ENCODE data around the gene MTX1.
"Not testable (repeated sequence)": the region's sequence is repeated elsewhere in the genome, so short reads cannot be mapped to it uniquely, and the experiment has no call there.

MTX1 gene

GRCh38 chr1:155223047-155223446 lies 14.6 kb downstream of the MTX1 start:
- Histone ChIP-seq H3K9me2 (replicated peaks; ENCODE audit: control insufficient read depth, low read length) (no peaks in the 10 kb centered on the region), H3F3A (ENCODE audit: control insufficient read depth, insufficient read depth) (peaks cover 41% of the 10 kb centered on the region), H3K9me3 (ENCODE audit: control insufficient read depth, insufficient read depth, low read length) (no peaks in the 10 kb centered on the region), H3K4me3 (ENCODE audit: low read length) (peak overlapping the region; percentile 52), H3K79me2 (ENCODE audit: control insufficient read depth, low read length) (peaks cover 38% of the 10 kb centered on the region), H3K36me3 (ENCODE audit: control insufficient read depth, low read length) (peaks cover 22% of the 10 kb centered on the region), H3K27ac (ENCODE audit: low read depth, low read length) (peak overlapping the region; percentile 91), H3K27me3 (ENCODE audit: control insufficient read depth, low read length) (no peaks in the 10 kb centered on the region), H3K4me2 (ENCODE audit: low read length) (peak overlapping the region; percentile 92), H3K4me1 (ENCODE audit: control insufficient read depth, low read length) (peaks cover 77% of the 10 kb centered on the region), H4K20me1 (ENCODE audit: control insufficient read depth, insufficient read depth, low read depth, low read length) (no peaks in the 10 kb centered on the region)
- TF ChIP-seq CTCF (IDR thresholded peaks at IDR 0.05; ENCODE audit: low read depth, low read length, poor library complexity, severe bottlenecking), result no peak

- Histone ChIP-seq H3K4me3 (ENCODE audit: low read length) (peak overlapping the region; percentile 98), H3K4me2 (ENCODE audit: low read length) (peak overlapping the region; percentile 92), H3K27ac (ENCODE audit: low read depth, low read length) (peak overlapping the region; percentile 91), H3K4me1 (ENCODE audit: control insufficient read depth, low read length) (peaks cover 66% of the 10 kb centered on the region), H3F3A (ENCODE audit: control insufficient read depth, insufficient read depth) (peaks cover 40% of the 10 kb centered on the region), H3K36me3 (ENCODE audit: control insufficient read depth, low read length) (peaks cover 22% of the 10 kb centered on the region), H3K79me2 (ENCODE audit: control insufficient read depth, low read length) (peaks cover 39% of the 10 kb centered on the region)
- H3K27me3 ChIP-seq (ENCODE audit: control insufficient read depth, low read length); H4K20me1 ChIP-seq (ENCODE audit: control insufficient read depth, insufficient read depth, low read depth, low read length); H3K9me2 ChIP-seq (replicated peaks; ENCODE audit: control insufficient read depth, low read length); H3K9me3 ChIP-seq (ENCODE audit: control insufficient read depth, insufficient read depth, low read length): not testable (repeated sequence)
Measured at GRCh38 chr1:155225404-155225759, 16.9 kb downstream of the MTX1 start.

GRCh38 chr1:155226188-155226909 lies 17.9 kb downstream of the MTX1 start:
- H3K27ac ChIP-seq (ENCODE audit: low read depth, low read length), result peak overlapping the region; percentile 91
- TF ChIP-seq EZH2phosphoT487 (IDR thresholded peaks at IDR 0.05; ENCODE audit: borderline replicate concordance, low read length) (no peak), CTCF (IDR thresholded peaks at IDR 0.05; ENCODE audit: low read depth, low read length, poor library complexity, severe bottlenecking) (peak; percentile 83)

GRCh38 chr1:155226910-155227260 lies 18.4 kb downstream of the MTX1 start:
- H3K27me3 ChIP-seq (ENCODE audit: control insufficient read depth, low read length), result no peaks in the 10 kb centered on the region
- no peaks in the 10 kb centered on the region for H4K20me1 ChIP-seq (ENCODE audit: control insufficient read depth, insufficient read depth, low read depth, low read length)
- H3K4me2 ChIP-seq (ENCODE audit: low read length), result peak overlapping the region; percentile 92
- H3F3A ChIP-seq (ENCODE audit: control insufficient read depth, insufficient read depth), result peaks cover 44% of the 10 kb centered on the region
- H3K4me3 ChIP-seq (ENCODE audit: low read length), result peak overlapping the region; percentile 98
- peak overlapping the region; percentile 91 for H3K27ac ChIP-seq (ENCODE audit: low read depth, low read length)
- H3K36me3 ChIP-seq (ENCODE audit: control insufficient read depth, low read length), result peaks cover 22% of the 10 kb centered on the region
- TF ChIP-seq EZH2phosphoT487 (IDR thresholded peaks at IDR 0.05; ENCODE audit: borderline replicate concordance, low read length) (no peak), CTCF (IDR thresholded peaks at IDR 0.05; ENCODE audit: low read depth, low read length, poor library complexity, severe bottlenecking) (peak; percentile 35)
- peaks cover 57% of the 10 kb centered on the region for H3K4me1 ChIP-seq (ENCODE audit: control insufficient read depth, low read length)
- no peaks in the 10 kb centered on the region for H3K9me2 ChIP-seq (replicated peaks; ENCODE audit: control insufficient read depth, low read length)
- peaks cover 36% of the 10 kb centered on the region for H3K79me2 ChIP-seq (ENCODE audit: control insufficient read depth, low read length)
- no peaks in the 10 kb centered on the region for H3K9me3 ChIP-seq (ENCODE audit: control insufficient read depth, insufficient read depth, low read length)

More at GRCh38 chr1:155226188-155226909, 17.9 kb downstream of the MTX1 start:
- no peaks in the 10 kb centered on the region for H3K27me3 ChIP-seq (ENCODE audit: control insufficient read depth, low read length)
- peak overlapping the region; percentile 98 for H3K4me3 ChIP-seq (ENCODE audit: low read length)
- peaks cover 44% of the 10 kb centered on the region for H3F3A ChIP-seq (ENCODE audit: control insufficient read depth, insufficient read depth)
- peaks cover 22% of the 10 kb centered on the region for H3K36me3 ChIP-seq (ENCODE audit: control insufficient read depth, low read length)
- H3K79me2 ChIP-seq (ENCODE audit: control insufficient read depth, low read length), result peaks cover 38% of the 10 kb centered on the region
- H3K9me2 ChIP-seq (replicated peaks; ENCODE audit: control insufficient read depth, low read length), result no peaks in the 10 kb centered on the region
- H3K4me1 ChIP-seq (ENCODE audit: control insufficient read depth, low read length), result peaks cover 61% of the 10 kb centered on the region
- H4K20me1 ChIP-seq (ENCODE audit: control insufficient read depth, insufficient read depth, low read depth, low read length), result no peaks in the 10 kb centered on the region
- H3K9me3 ChIP-seq (ENCODE audit: control insufficient read depth, insufficient read depth, low read length), result no peaks in the 10 kb centered on the region
- peak overlapping the region; percentile 92 for H3K4me2 ChIP-seq (ENCODE audit: low read length)

Data from DOHH2 (cell line).